MM.1S (cell line): ENCODE results near the gene FHOD1.

Experiments used
- EZH2 ChIP-seq: fragments of 300-600 bp; sonication (generic); optimal IDR thresholded peaks from 2 replicates; pipeline ENCODE3; 2017; ENCODE audit warnings: low read depth, mild to moderate bottlenecking, antibody characterized with exemption, low read length, mixed read lengths
- TF ChIP-seq, protein P1 (sequence below): fragments of 300-600 bp; sonication (generic); IDR thresholded peaks from 2 replicates; pipeline ENCODE4 v1.5.1; 2016; ENCODE audit warnings: antibody characterized with exemption, low read length, mixed read lengths

DNA sequence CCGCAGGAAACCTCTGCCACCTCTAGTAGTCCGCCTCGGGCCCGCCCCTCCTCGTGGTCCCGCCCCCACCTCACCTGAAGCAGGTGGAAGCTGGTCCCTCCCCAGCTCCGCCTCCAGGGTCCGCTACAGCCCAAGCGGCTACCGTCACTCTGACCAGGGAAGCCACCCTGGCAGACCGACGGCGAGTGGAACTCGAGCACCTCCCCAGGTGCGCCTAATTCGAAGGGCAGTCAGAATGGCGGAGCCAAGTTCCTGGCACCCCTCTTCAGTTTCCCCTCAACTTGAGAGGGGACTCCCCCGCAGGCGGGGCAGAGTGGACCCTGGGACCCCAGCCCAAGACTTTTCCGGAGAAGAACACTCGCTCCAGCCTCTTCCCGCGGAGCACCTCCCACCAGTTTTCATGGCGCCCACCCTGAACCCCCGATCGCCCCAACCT lies 507 bp downstream of the FHOD1 start:
- TF ChIP-seq EZH2 = no peak
- TF ChIP-seq, protein P1, sequence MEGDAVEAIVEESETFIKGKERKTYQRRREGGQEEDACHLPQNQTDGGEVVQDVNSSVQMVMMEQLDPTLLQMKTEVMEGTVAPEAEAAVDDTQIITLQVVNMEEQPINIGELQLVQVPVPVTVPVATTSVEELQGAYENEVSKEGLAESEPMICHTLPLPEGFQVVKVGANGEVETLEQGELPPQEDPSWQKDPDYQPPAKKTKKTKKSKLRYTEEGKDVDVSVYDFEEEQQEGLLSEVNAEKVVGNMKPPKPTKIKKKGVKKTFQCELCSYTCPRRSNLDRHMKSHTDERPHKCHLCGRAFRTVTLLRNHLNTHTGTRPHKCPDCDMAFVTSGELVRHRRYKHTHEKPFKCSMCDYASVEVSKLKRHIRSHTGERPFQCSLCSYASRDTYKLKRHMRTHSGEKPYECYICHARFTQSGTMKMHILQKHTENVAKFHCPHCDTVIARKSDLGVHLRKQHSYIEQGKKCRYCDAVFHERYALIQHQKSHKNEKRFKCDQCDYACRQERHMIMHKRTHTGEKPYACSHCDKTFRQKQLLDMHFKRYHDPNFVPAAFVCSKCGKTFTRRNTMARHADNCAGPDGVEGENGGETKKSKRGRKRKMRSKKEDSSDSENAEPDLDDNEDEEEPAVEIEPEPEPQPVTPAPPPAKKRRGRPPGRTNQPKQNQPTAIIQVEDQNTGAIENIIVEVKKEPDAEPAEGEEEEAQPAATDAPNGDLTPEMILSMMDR = 0 out of 2 replicates have a peak, but pooled peaks have one; percentile 2
